Measurements from ENCODE around the gene PRR3. TPM values are rescaled to one million over a fixed set of nuclear protein-coding genes. Genes with fewer than 3 reads are reported as not detected.
A peak's percentile ranks its signal among the peaks of the same experiment; 100 is the strongest.

The PRR3 gene
- total and polyA plus RNA-seq, 2 of the 13 experiments (the other 11 are each of a cell fraction or from before 2014, with no cell fraction given) = 14.6 to 21.2 TPM

DNA sequence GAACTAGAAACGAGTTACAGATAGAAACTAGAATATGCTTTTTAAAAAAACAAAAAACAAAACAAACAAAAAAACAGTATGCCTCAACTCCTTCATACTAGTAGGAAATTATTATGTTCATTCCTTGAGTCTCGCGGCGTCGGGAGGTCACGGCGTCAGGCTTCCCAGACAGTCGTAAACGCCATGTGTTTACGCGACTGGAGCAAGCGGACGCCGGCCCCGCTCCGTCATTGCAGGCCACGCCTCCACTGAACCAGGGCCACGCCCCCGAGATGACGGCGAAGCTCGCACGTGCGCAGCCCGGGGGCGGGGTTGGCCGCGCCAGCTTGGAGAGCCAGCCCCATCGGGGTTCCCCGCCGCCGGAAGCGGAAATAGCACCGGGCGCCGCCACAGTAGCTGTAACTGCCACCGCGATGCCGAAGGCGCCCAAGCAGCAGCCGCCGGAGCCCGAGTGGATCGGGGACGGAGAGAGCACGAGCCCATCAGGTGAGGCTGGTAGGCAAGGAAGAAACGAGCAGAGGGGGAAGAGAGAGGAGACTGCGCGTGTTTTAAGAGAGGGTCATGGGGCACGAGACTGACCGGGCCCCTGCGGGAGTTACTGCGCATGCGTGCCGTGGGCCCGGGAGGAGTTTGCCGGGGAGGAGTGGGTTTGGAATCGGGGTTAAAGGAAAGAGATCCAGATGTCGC lies 14.1 kb downstream of the PRR3 start, which contains the start of gene ABCF1 (continued):
- TF ChIP-seq, protein P1, sequence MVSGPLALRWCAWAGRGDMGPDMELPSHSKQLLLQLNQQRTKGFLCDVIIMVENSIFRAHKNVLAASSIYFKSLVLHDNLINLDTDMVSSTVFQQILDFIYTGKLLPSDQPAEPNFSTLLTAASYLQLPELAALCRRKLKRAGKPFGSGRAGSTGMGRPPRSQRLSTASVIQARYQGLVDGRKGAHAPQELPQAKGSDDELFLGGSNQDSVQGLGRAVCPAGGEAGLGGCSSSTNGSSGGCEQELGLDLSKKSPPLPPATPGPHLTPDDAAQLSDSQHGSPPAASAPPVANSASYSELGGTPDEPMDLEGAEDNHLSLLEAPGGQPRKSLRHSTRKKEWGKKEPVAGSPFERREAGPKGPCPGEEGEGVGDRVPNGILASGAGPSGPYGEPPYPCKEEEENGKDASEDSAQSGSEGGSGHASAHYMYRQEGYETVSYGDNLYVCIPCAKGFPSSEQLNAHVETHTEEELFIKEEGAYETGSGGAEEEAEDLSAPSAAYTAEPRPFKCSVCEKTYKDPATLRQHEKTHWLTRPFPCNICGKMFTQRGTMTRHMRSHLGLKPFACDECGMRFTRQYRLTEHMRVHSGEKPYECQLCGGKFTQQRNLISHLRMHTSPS (CRISPR knock-in tag; IDR thresholded peaks at IDR 0.05; ENCODE audit: low read depth) = peak; percentile 74; the same call in 1 of the 2 replicates
- TF ChIP-seq, protein P2, sequence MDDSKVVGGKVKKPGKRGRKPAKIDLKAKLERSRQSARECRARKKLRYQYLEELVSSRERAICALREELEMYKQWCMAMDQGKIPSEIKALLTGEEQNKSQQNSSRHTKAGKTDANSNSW (CRISPR knock-in tag; IDR thresholded peaks at IDR 0.05; ENCODE audit: borderline replicate concordance) = peak; percentile 83; the same call in 1 of the 2 replicates
- TF ChIP-seq ZNF589 (CRISPR knock-in tag; conservative IDR thresholded peaks at IDR 0.05) (peak; percentile 86), ESRRA (CRISPR knock-in tag; IDR thresholded peaks at IDR 0.05; ENCODE audit: low read depth) (peak; percentile 84), ZNF839 (CRISPR knock-in tag; IDR thresholded peaks at IDR 0.05; ENCODE audit: borderline replicate concordance) (peak; percentile 92), NFE2L2 (IDR thresholded peaks at IDR 0.05; ENCODE audit: low read length) (no peak), ZC3H13 (CRISPR knock-in tag; IDR thresholded peaks at IDR 0.05) (peak; percentile 93; the same call in 1 of the 2 replicates), ETV5 (CRISPR knock-in tag; IDR thresholded peaks at IDR 0.05; ENCODE audit: borderline replicate concordance) (peak; percentile 96), ZNF780A (CRISPR knock-in tag; IDR thresholded peaks at IDR 0.05) (peak; percentile 56), HNRNPLL (IDR thresholded peaks at IDR 0.05; ENCODE audit: low read depth, low read length, poor library complexity, severe bottlenecking) (peak; percentile 100), ZNF205 (CRISPR knock-in tag; IDR thresholded peaks at IDR 0.05) (peak; percentile 94), NR2C2 (CRISPR knock-in tag; IDR thresholded peaks at IDR 0.05; ENCODE audit: borderline replicate concordance) (peak; percentile 96), CREM (IDR thresholded peaks at IDR 0.05) (peak; percentile 75), CREM (CRISPR knock-in tag; IDR thresholded peaks at IDR 0.05) (peak; percentile 43; the same call in 1 of the 2 replicates), ATF7 (IDR thresholded peaks at IDR 0.05) (no peak), ATF7 (CRISPR knock-in tag; IDR thresholded peaks at IDR 0.05) (peak; percentile 52; the same call in 1 of the 2 replicates)
- TF ChIP-seq, protein P3, sequence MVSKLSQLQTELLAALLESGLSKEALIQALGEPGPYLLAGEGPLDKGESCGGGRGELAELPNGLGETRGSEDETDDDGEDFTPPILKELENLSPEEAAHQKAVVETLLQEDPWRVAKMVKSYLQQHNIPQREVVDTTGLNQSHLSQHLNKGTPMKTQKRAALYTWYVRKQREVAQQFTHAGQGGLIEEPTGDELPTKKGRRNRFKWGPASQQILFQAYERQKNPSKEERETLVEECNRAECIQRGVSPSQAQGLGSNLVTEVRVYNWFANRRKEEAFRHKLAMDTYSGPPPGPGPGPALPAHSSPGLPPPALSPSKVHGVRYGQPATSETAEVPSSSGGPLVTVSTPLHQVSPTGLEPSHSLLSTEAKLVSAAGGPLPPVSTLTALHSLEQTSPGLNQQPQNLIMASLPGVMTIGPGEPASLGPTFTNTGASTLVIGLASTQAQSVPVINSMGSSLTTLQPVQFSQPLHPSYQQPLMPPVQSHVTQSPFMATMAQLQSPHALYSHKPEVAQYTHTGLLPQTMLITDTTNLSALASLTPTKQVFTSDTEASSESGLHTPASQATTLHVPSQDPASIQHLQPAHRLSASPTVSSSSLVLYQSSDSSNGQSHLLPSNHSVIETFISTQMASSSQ (IDR thresholded peaks at IDR 0.05; ENCODE audit: low read depth) = 0 out of 2 replicates have a peak, but pooled peaks have one; percentile 36
- TF ChIP-seq, protein P3 (CRISPR knock-in tag; IDR thresholded peaks at IDR 0.05; ENCODE audit: borderline replicate concordance) = peak; percentile 90
- TF ChIP-seq, protein P4, sequence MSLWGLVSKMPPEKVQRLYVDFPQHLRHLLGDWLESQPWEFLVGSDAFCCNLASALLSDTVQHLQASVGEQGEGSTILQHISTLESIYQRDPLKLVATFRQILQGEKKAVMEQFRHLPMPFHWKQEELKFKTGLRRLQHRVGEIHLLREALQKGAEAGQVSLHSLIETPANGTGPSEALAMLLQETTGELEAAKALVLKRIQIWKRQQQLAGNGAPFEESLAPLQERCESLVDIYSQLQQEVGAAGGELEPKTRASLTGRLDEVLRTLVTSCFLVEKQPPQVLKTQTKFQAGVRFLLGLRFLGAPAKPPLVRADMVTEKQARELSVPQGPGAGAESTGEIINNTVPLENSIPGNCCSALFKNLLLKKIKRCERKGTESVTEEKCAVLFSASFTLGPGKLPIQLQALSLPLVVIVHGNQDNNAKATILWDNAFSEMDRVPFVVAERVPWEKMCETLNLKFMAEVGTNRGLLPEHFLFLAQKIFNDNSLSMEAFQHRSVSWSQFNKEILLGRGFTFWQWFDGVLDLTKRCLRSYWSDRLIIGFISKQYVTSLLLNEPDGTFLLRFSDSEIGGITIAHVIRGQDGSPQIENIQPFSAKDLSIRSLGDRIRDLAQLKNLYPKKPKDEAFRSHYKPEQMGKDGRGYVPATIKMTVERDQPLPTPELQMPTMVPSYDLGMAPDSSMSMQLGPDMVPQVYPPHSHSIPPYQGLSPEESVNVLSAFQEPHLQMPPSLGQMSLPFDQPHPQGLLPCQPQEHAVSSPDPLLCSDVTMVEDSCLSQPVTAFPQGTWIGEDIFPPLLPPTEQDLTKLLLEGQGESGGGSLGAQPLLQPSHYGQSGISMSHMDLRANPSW (CRISPR knock-in tag; IDR thresholded peaks at IDR 0.05; ENCODE audit: borderline replicate concordance) = peak; percentile 84; the same call in 1 of the 2 replicates
